ENCODE measurements around the gene KRTAP10-5.

GRCh38 chr21:44567481-44568171, 12.8 kb downstream of the KRTAP10-5 start:
- TF ChIP-seq CTCF (IDR thresholded peaks at IDR 0.05; ENCODE audit: insufficient read depth, low read depth, low read length) (no peak), EZH2 (IDR thresholded peaks at IDR 0.05; ENCODE audit: insufficient read depth, low read length) (no peak)
